Measurements from ENCODE around the gene SMAD1. TPM values are rescaled to one million over a fixed set of nuclear protein-coding genes. Genes with fewer than 3 reads are reported as not detected.
A peak's percentile ranks its signal among the peaks of the same experiment; 100 is the strongest.
"Not testable (repeated sequence)": the region's sequence is repeated elsewhere in the genome, so short reads cannot be mapped to it uniquely, and the experiment has no call there.

Gene SMAD1
- total RNA-seq, 1 experiment from 2014 or later, result 23.0 TPM

DNA sequence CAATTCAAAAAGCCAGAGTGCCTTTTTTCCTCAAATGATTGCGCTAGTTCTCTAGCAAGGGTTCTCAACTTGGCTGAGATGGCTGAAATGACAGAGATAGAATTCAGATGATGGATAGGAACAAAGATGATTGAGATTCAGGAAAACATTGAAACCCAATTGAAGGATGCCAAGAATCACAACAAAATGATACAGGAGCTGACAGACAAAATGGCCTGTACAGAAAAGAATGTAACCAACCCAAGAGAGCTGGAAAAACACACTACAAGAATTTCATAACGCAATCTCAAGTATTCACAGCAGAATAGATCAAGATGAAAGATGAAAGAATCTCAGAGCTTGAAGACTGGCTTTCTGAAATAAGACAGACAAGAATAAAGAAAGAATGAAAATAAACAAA is 85.9 kb downstream of the SMAD1 start:
- no TSS peak for BruUV-seq (replicated peaks)
- no peak overlapping the region for H3K4me3 ChIP-seq (replicated peaks in 1 of 2; ENCODE audit: low read depth in 1 of 2, low read length in 2 of 2)
- intact Hi-C loops (cut with micrococcal nuclease), result no loop called here
- H3K79me2 ChIP-seq (ENCODE audit: insufficient read depth, low read length), result no peaks in the 10 kb centered on the region
- H4K20me1 ChIP-seq (ENCODE audit: insufficient read depth), result no peaks in the 10 kb centered on the region
- H3K27ac ChIP-seq (ENCODE audit: low read depth, low read length), result no peak overlapping the region
- no peaks in the 10 kb centered on the region for H3K36me3 ChIP-seq (ENCODE audit: control insufficient read depth in 1 of 2, insufficient read depth in 2 of 2, low read length in 2 of 2)
- H3K4me2 ChIP-seq (ENCODE audit: low read length), result no peak overlapping the region
- TF ChIP-seq FOSL1 (IDR thresholded peaks at IDR 0.05; ENCODE audit: low read depth) (no peak), SRF (IDR thresholded peaks at IDR 0.05; ENCODE audit: low read depth) (no peak), EGR1 (IDR thresholded peaks at IDR 0.05; ENCODE audit: low read depth) (no peak)
- no peaks in the 10 kb centered on the region for H3K4me1 ChIP-seq (ENCODE audit: control insufficient read depth in 1 of 2, insufficient read depth in 2 of 2, low read length in 2 of 2)
- DNase-seq (ENCODE audit: low read depth, low spot score), result no peak
- H2AFZ ChIP-seq (ENCODE audit: low read depth, low read length, poor library complexity, severe bottlenecking), result no peak overlapping the region
- ATAC-seq, result no peak
- POLR2A ChIA-PET, result no interaction called here
- RAD21 ChIA-PET (ENCODE audit: low non-redundant PET in 1 of 2, low total read pairs in 2 of 2, uncharacterized antibody in 2 of 2, unreplicated experiment in 2 of 2), result no interaction called here
- no peaks in the 10 kb centered on the region for H3K27me3 ChIP-seq (ENCODE audit: insufficient read depth, low read length)
- CTCF ChIA-PET, result no interaction called here
- no peaks in the 10 kb centered on the region for H3K9me2 ChIP-seq (ENCODE audit: insufficient read depth)
- no peaks in the 10 kb centered on the region for H3K9me3 ChIP-seq (ENCODE audit: control insufficient read depth in 1 of 2, insufficient read depth in 1 of 2, low read depth in 1 of 2, low read length in 2 of 2)
- no peak overlapping the region for H3K9ac ChIP-seq (ENCODE audit: low read length)

DNA sequence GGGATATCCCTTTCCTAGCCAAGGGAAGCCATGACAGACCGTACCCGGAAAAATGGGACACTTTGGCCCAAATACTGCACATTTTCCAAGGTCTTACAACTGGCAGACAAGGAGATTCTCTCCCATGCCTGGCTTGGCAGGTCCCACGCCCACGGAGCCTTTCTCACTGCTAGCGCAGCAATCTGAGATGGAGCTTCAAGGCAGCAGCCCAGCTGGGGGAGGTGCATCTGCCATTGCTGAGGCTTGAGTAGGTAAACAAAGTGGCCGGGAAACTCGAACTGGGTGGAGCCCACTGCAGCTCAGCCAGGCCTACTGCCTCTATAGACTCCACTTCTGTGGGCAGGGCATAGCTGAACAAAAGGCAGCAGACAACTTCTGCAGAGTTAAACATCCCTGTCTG is 92.9 kb downstream of the SMAD1 start:
- RAD21 ChIA-PET (ENCODE audit: low non-redundant PET in 1 of 2, low total read pairs in 2 of 2, uncharacterized antibody in 2 of 2, unreplicated experiment in 2 of 2); H3K9me3 ChIP-seq (ENCODE audit: control insufficient read depth in 1 of 2, insufficient read depth in 1 of 2, low read depth in 1 of 2, low read length in 2 of 2); CTCF ChIA-PET; H3K9me2 ChIP-seq (ENCODE audit: insufficient read depth); H3K4me2 ChIP-seq (ENCODE audit: low read length); DNase-seq (ENCODE audit: low read depth, low spot score); intact Hi-C loops (cut with micrococcal nuclease); BruUV-seq (replicated peaks); POLR2A ChIA-PET; ATAC-seq; H3K9ac ChIP-seq (ENCODE audit: low read length); H3K4me1 ChIP-seq (ENCODE audit: control insufficient read depth in 1 of 2, insufficient read depth in 2 of 2, low read length in 2 of 2); H3K79me2 ChIP-seq (ENCODE audit: insufficient read depth, low read length); H3K27me3 ChIP-seq (ENCODE audit: insufficient read depth, low read length); H3K4me3 ChIP-seq (replicated peaks in 1 of 2; ENCODE audit: low read depth in 1 of 2, low read length in 2 of 2); H4K20me1 ChIP-seq (ENCODE audit: insufficient read depth); H3K27ac ChIP-seq (ENCODE audit: low read depth, low read length); H3K36me3 ChIP-seq (ENCODE audit: control insufficient read depth in 1 of 2, insufficient read depth in 2 of 2, low read length in 2 of 2); H2AFZ ChIP-seq (ENCODE audit: low read depth, low read length, poor library complexity, severe bottlenecking): not testable (repeated sequence)

DNA sequence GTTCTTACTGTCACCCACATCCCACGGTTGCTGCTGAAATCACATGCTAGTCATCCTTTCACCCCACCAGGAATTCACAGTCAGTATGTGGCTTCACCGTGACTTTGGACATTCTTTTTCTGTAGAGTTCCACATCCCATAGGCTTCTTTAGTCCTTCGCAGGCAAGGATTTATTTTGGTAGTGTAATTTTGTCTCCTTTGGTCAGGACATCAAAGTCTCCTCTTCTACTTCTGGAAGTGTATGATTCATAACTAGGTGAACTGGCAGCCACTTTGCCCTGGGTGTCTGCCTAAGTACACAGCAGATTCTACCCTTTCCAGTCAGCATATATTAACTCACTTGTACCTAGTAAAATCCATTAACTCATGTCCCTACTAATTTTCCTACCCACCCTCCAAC is 99.3 kb downstream of the SMAD1 start:
- CTCF ChIA-PET, result no interaction called here
- Histone ChIP-seq H3K9ac (ENCODE audit: low read length) (no peak overlapping the region), H3K9me3 (ENCODE audit: control insufficient read depth in 1 of 2, insufficient read depth in 1 of 2, low read depth in 1 of 2, low read length in 2 of 2) (no peaks in the 10 kb centered on the region), H3K36me3 (ENCODE audit: control insufficient read depth in 1 of 2, insufficient read depth in 2 of 2, low read length in 2 of 2) (no peaks in the 10 kb centered on the region), H2AFZ (ENCODE audit: low read depth, low read length, poor library complexity, severe bottlenecking) (no peak overlapping the region), H4K20me1 (ENCODE audit: insufficient read depth) (no peaks in the 10 kb centered on the region), H3K4me1 (ENCODE audit: control insufficient read depth in 1 of 2, insufficient read depth in 2 of 2, low read length in 2 of 2) (peaks cover 0 to 6% of the 10 kb centered on the region in 2 experiments; a peak in 3 of 4 replicates), H3K9me2 (ENCODE audit: insufficient read depth) (no peaks in the 10 kb centered on the region), H3K4me2 (ENCODE audit: low read length) (peak overlapping the region; percentile 24; the same call in 1 of the 2 replicates), H3K4me3 (replicated peaks in 1 of 2; ENCODE audit: low read depth in 1 of 2, low read length in 2 of 2) (no peak overlapping the region), H3K27ac (ENCODE audit: low read depth, low read length) (no peak overlapping the region), H3K27me3 (ENCODE audit: insufficient read depth, low read length) (no peaks in the 10 kb centered on the region), H3K79me2 (ENCODE audit: insufficient read depth, low read length) (no peaks in the 10 kb centered on the region)
- ATAC-seq (peak; percentile 69), DNase-seq (ENCODE audit: low read depth, low spot score) (no peak)
- RAD21 ChIA-PET (ENCODE audit: low non-redundant PET in 1 of 2, low total read pairs in 2 of 2, uncharacterized antibody in 2 of 2, unreplicated experiment in 2 of 2), result no interaction called here
- BruUV-seq (replicated peaks), result no TSS peak
- POLR2A ChIA-PET, result no interaction called here
- intact Hi-C loops (cut with micrococcal nuclease), result no loop called here
- TF ChIP-seq ELF1 (IDR thresholded peaks at IDR 0.05; ENCODE audit: borderline replicate concordance, low read depth) (no peak), JUND (IDR thresholded peaks at IDR 0.05) (peak; percentile 9; the same call in 1 of the 2 replicates), POLR2A (IDR thresholded peaks at IDR 0.05; ENCODE audit: borderline replicate concordance, extremely low read depth, insufficient read depth, insufficient read length) (no peak), POLR2AphosphoS5 (IDR thresholded peaks at IDR 0.05; ENCODE audit: low read depth, low read length) (no peak), FOSL1 (IDR thresholded peaks at IDR 0.05; ENCODE audit: low read depth) (peak; percentile 38; the same call in 1 of the 2 replicates), SP1 (IDR thresholded peaks at IDR 0.05; ENCODE audit: low read depth) (no peak), SRF (IDR thresholded peaks at IDR 0.05; ENCODE audit: low read depth) (no peak)
- TF ChIP-seq, protein P1, sequence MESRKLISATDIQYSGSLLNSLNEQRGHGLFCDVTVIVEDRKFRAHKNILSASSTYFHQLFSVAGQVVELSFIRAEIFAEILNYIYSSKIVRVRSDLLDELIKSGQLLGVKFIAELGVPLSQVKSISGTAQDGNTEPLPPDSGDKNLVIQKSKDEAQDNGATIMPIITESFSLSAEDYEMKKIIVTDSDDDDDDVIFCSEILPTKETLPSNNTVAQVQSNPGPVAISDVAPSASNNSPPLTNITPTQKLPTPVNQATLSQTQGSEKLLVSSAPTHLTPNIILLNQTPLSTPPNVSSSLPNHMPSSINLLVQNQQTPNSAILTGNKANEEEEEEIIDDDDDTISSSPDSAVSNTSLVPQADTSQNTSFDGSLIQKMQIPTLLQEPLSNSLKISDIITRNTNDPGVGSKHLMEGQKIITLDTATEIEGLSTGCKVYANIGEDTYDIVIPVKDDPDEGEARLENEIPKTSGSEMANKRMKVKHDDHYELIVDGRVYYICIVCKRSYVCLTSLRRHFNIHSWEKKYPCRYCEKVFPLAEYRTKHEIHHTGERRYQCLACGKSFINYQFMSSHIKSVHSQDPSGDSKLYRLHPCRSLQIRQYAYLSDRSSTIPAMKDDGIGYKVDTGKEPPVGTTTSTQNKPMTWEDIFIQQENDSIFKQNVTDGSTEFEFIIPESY (IDR thresholded peaks at IDR 0.05; ENCODE audit: extremely low read depth, insufficient replicate concordance, low read length), result no peak
- TF ChIP-seq, protein P2, sequence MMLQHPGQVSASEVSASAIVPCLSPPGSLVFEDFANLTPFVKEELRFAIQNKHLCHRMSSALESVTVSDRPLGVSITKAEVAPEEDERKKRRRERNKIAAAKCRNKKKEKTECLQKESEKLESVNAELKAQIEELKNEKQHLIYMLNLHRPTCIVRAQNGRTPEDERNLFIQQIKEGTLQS (IDR thresholded peaks at IDR 0.05), result no peak
- TF ChIP-seq, protein P3, sequence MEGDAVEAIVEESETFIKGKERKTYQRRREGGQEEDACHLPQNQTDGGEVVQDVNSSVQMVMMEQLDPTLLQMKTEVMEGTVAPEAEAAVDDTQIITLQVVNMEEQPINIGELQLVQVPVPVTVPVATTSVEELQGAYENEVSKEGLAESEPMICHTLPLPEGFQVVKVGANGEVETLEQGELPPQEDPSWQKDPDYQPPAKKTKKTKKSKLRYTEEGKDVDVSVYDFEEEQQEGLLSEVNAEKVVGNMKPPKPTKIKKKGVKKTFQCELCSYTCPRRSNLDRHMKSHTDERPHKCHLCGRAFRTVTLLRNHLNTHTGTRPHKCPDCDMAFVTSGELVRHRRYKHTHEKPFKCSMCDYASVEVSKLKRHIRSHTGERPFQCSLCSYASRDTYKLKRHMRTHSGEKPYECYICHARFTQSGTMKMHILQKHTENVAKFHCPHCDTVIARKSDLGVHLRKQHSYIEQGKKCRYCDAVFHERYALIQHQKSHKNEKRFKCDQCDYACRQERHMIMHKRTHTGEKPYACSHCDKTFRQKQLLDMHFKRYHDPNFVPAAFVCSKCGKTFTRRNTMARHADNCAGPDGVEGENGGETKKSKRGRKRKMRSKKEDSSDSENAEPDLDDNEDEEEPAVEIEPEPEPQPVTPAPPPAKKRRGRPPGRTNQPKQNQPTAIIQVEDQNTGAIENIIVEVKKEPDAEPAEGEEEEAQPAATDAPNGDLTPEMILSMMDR (IDR thresholded peaks at IDR 0.05 in 2 of 3, conservative IDR thresholded peaks at IDR 0.05 in 1 of 3; ENCODE audit: borderline replicate concordance in 1 of 3, insufficient read depth in 1 of 3, low read depth in 2 of 3, low read length in 2 of 3), result no peak

Measured in HCT116 (cell line).